ENCODE results near the gene SMYD3. TPM values are rescaled to one million over a fixed set of nuclear protein-coding genes. Genes with fewer than 3 reads are reported as not detected.

SMYD3 gene
- total RNA-seq, 3 donors from 2014 or later = 16.8 to 28.8 (median 19.5) TPM

DNA sequence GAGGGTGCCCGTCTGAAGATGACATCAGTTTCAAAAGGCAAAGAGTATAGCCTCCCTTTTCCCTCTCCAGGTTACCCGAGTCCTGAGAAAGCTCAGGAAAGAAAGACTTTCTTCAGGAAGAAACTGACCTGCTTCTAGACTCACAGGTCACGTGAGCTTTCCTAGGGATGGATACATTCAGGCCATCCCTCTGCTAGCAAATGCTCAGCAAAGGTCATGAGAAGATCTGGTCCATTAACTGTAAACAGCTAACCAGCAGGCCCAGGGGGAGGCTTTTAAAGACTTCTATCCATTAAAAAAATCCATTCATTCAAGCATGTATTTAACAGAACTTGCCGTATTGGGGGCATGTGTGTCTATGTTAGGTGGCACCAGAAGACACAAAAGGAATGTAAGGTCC is 746.8 kb downstream of the SMYD3 start:
- DNase-seq (ENCODE audit: low spot score in 2 of 2) = no peak
- TF ChIP-seq POLR2A (IDR thresholded peaks at IDR 0.05) (no peak), POLR2AphosphoS5 (IDR thresholded peaks at IDR 0.05) (no peak)
- TF ChIP-seq, protein P1, sequence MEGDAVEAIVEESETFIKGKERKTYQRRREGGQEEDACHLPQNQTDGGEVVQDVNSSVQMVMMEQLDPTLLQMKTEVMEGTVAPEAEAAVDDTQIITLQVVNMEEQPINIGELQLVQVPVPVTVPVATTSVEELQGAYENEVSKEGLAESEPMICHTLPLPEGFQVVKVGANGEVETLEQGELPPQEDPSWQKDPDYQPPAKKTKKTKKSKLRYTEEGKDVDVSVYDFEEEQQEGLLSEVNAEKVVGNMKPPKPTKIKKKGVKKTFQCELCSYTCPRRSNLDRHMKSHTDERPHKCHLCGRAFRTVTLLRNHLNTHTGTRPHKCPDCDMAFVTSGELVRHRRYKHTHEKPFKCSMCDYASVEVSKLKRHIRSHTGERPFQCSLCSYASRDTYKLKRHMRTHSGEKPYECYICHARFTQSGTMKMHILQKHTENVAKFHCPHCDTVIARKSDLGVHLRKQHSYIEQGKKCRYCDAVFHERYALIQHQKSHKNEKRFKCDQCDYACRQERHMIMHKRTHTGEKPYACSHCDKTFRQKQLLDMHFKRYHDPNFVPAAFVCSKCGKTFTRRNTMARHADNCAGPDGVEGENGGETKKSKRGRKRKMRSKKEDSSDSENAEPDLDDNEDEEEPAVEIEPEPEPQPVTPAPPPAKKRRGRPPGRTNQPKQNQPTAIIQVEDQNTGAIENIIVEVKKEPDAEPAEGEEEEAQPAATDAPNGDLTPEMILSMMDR (IDR thresholded peaks at IDR 0.05) = no peak
- Histone ChIP-seq H3K9me3 (peaks cover 0 to 5% of the 10 kb centered on the region in 2 donors), H3K4me1 (no peaks in the 10 kb centered on the region), H3K36me3 (no peaks in the 10 kb centered on the region), H3K27ac (no peak overlapping the region), H3K4me3 (no peak overlapping the region), H3K27me3 (no peaks in the 10 kb centered on the region)
- intact Hi-C loops (cut with DNase I; ENCODE audit: low total_unique reads) = no loop called here

DNA sequence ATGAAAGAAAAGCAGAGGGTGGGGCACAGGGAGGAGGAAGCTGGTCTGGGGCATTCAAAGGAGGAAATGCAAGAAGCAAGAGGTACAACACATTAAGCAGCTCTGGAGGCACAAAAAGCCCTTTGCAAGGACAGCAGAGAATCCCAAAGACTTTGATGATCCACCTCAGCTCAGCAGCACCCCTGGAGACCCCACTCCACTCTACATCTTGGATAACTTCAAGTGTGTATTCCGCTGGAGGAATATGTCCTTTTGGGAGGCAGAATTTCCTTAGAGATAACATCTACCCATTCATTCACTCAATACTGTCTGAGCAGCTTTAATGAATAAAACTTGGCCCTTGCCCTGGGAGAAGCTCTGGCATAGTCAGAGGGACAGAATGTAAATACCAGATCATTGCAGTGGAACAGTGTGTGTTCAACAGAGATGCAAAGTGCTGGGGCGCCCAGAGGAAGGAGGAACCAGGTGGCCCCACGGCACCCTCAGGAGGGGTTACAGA is 752.6 kb downstream of the SMYD3 start:
- Histone ChIP-seq H3K27me3 (no peaks in the 10 kb centered on the region), H3K4me3 (no peak overlapping the region), H3K4me1 (no peaks in the 10 kb centered on the region), H3K36me3 (no peaks in the 10 kb centered on the region), H3K27ac (no peak overlapping the region), H3K9me3 (peaks cover 0 to 8% of the 10 kb centered on the region in 2 donors)
- intact Hi-C loops (cut with DNase I; ENCODE audit: low total_unique reads) = no loop called here
- TF ChIP-seq, protein P1 (IDR thresholded peaks at IDR 0.05) = no peak
- TF ChIP-seq POLR2AphosphoS5 (IDR thresholded peaks at IDR 0.05) = no peak
- TF ChIP-seq POLR2A (IDR thresholded peaks at IDR 0.05) = no peak
- DNase-seq (ENCODE audit: low spot score in 2 of 2) = no peak

DNA sequence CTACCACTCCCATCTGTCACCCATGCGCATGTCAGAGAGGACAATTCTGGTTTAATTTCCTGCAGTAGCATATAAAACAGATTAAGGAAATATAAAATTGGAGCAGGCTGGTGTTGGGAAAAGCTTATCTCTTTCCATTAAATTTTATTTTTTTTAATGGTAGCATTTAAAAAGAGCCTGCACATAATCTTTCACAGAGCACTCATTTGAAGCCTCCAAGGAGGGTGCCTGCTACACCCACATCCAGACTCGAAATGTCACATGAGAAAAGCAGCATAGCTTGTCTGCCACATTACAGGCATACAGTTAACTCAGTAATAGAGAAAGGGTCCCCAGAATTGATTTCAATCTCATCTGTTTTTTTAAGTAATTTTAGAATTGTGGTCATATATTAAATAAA is 753.3 kb downstream of the SMYD3 start:
- intact Hi-C loops (cut with DNase I; ENCODE audit: low total_unique reads) = no loop called here
- no peaks in the 10 kb centered on the region for H3K4me1 ChIP-seq
- no peaks in the 10 kb centered on the region for H3K36me3 ChIP-seq
- DNase-seq (ENCODE audit: low spot score in 2 of 2) = no peak
- H3K9me3 ChIP-seq = peaks cover 0 to 8% of the 10 kb centered on the region in 2 donors
- TF ChIP-seq POLR2AphosphoS5 (IDR thresholded peaks at IDR 0.05) (no peak), POLR2A (IDR thresholded peaks at IDR 0.05) (no peak)
- TF ChIP-seq, protein P1 (IDR thresholded peaks at IDR 0.05) = no peak
- no peaks in the 10 kb centered on the region for H3K27me3 ChIP-seq
- H3K27ac ChIP-seq = no peak overlapping the region
- H3K4me3 ChIP-seq = no peak overlapping the region

DNA sequence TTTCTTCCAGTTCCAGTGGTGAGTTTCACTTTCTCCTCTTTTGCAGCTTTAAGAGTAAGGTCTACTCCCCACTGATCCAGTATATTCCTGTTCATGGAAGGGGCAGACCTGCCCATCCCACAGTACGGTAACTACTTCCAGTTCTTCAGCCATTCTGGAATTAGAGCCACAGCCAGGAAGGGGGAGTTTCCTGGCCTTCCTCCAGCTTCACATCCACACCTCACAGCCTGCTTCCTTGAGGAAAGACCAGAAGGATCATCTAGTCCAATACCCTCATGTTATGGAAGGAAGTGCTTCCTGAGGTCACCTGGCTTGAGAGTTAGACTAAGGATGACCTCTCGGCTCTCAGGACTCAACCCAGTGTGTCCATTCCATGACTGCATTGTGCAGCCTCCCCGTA is 754.5 kb downstream of the SMYD3 start:
- Histone ChIP-seq H3K9me3 (peaks cover 5 to 8% of the 10 kb centered on the region in 2 donors), H3K4me1 (no peaks in the 10 kb centered on the region), H3K27me3 (no peaks in the 10 kb centered on the region), H3K4me3 (no peak overlapping the region), H3K27ac (no peak overlapping the region), H3K36me3 (peaks cover 3% of the 10 kb centered on the region)
- no peak for DNase-seq (ENCODE audit: low spot score in 2 of 2)
- TF ChIP-seq POLR2AphosphoS5 (IDR thresholded peaks at IDR 0.05) = no peak
- TF ChIP-seq POLR2A (IDR thresholded peaks at IDR 0.05) = no peak
- TF ChIP-seq, protein P1 (IDR thresholded peaks at IDR 0.05) = no peak
- intact Hi-C loops (cut with DNase I; ENCODE audit: low total_unique reads) = no loop called here

DNA sequence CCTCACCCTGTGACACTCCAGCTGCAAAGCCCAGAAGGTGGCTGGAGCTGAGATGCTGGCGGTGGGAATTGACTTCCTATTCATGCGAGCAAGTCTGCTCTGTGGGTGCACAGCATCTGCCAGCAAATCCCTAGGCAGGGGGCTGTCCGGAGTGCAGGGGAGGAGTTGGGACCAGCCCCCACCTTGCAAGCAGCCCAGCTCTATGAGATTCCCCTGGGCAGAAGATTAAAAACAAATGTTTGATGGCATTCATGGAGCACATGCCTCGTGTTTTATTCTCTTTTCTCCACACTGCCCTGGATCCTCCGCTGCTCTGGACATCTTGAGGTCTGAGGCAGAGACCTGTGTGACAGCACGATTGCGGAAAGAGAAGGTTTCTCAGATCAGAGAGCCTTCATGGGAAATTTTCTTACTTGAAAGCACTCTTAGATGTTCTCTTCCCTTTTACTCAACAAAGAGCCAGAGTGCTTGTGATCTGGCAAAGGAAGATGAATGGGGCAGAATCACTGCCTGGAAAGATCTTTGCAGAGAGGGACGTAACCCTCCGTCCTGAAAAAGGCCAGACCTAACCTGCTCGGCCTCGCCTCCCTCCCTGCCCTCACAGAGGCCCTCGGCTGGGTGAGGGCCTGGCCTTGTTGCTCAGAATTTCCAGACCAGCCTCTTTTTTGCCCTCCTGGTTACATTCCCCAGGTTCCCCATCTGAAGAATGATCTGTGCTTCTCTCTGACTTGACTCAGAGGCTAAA is 755.2 kb downstream of the SMYD3 start:
- H3K27me3 ChIP-seq = no peaks in the 10 kb centered on the region
- DNase-seq (ENCODE audit: low spot score in 2 of 2) = no peak
- TF ChIP-seq POLR2AphosphoS5 (IDR thresholded peaks at IDR 0.05) (no peak), POLR2A (IDR thresholded peaks at IDR 0.05) (no peak)
- TF ChIP-seq, protein P1 (IDR thresholded peaks at IDR 0.05) = no peak
- intact Hi-C loops (cut with DNase I; ENCODE audit: low total_unique reads) = no loop called here
- H3K4me1 ChIP-seq = no peaks in the 10 kb centered on the region
- no peak overlapping the region for H3K4me3 ChIP-seq
- peaks cover 7 to 10% of the 10 kb centered on the region in 2 donors for H3K9me3 ChIP-seq
- H3K36me3 ChIP-seq = peaks cover 3% of the 10 kb centered on the region
- peak overlapping the region in 1 of 2 donors; percentile 61 for H3K27ac ChIP-seq
